HK-2 (cell line): ENCODE results near the gene UBR1.
"Not testable (repeated sequence)": the region's sequence is repeated elsewhere in the genome, so short reads cannot be mapped to it uniquely, and the experiment has no call there.

Experiments
- DNase-seq: peaks from one replicate; pipeline ENCODE4 v3.0.0-alpha.2; 2018; ENCODE audit not compliant: unreplicated experiment

The UBR1 gene

GRCh38 chr15:43105778-43106485 lies at the start of gene UBR1:
Gene UBR1, minus strand, starts transcription at chr15:43106038. Its CDS starts 16 bp downstream, at chr15:43106022.
- DNase-seq, result peak; percentile 74

GRCh38 chr15:43153269-43153668 lies 47.4 kb upstream of the UBR1 start:
- no peak for DNase-seq

- DNase-seq, result no peak
These were observed 45.9 kb upstream of the UBR1 start for GRCh38 chr15:43151688-43152087.

GRCh38 chr15:43150191-43150929 lies 44.5 kb upstream of the UBR1 start:
- peak; percentile 47 for DNase-seq

- no peak for DNase-seq
These were observed 40.3 kb upstream of the UBR1 start for GRCh38 chr15:43146184-43146583.

- DNase-seq, result no peak
These were observed 38.7 kb upstream of the UBR1 start for GRCh38 chr15:43144512-43144911.

- DNase-seq, result no peak
These were observed 37.5 kb upstream of the UBR1 start for GRCh38 chr15:43143203-43143941.

GRCh38 chr15:43135351-43135750 lies 29.5 kb upstream of the UBR1 start:
- no peak for DNase-seq

- DNase-seq, result no peak
These were observed 28.4 kb upstream of the UBR1 start for GRCh38 chr15:43134157-43134635.

GRCh38 chr15:43133430-43134156 lies 27.8 kb upstream of the UBR1 start, which contains the start of gene TMEM62:
Gene TMEM62, plus strand, starts transcription at chr15:43133586. Its CDS starts 217 bp downstream, at chr15:43133803.
- DNase-seq, result peak; percentile 62

- DNase-seq, result no peak
These were observed 27.1 kb upstream of the UBR1 start for GRCh38 chr15:43132830-43133429.

GRCh38 chr15:43128980-43129335 lies 23.1 kb upstream of the UBR1 start:
- no peak for DNase-seq

GRCh38 chr15:43128174-43128979 lies 22.5 kb upstream of the UBR1 start:
- not testable (repeated sequence) for DNase-seq

- DNase-seq, result no peak
These were observed 21.9 kb upstream of the UBR1 start for GRCh38 chr15:43127752-43128151.

GRCh38 chr15:43126356-43126755 lies 20.5 kb upstream of the UBR1 start:
- DNase-seq, result no peak

GRCh38 chr15:43125100-43125661 lies 19.3 kb upstream of the UBR1 start:
- no peak for DNase-seq

GRCh38 chr15:43121863-43122262 lies 16.0 kb upstream of the UBR1 start:
- DNase-seq, result no peak

- no peak for DNase-seq
These were observed 13.0 kb upstream of the UBR1 start for GRCh38 chr15:43118829-43119228.

GRCh38 chr15:43118286-43118685 lies 12.4 kb upstream of the UBR1 start:
- no peak for DNase-seq

- DNase-seq, result no peak
These were observed 5.5 kb upstream of the UBR1 start for GRCh38 chr15:43111354-43111753.
